ENCODE data around the gene CAPZB. TPM values are rescaled to one million over a fixed set of nuclear protein-coding genes. Genes with fewer than 3 reads are reported as not detected.

The CAPZB gene
- total RNA-seq, 4 donors from 2014 or later = 84.7 to 124 (median 103) TPM

DNA sequence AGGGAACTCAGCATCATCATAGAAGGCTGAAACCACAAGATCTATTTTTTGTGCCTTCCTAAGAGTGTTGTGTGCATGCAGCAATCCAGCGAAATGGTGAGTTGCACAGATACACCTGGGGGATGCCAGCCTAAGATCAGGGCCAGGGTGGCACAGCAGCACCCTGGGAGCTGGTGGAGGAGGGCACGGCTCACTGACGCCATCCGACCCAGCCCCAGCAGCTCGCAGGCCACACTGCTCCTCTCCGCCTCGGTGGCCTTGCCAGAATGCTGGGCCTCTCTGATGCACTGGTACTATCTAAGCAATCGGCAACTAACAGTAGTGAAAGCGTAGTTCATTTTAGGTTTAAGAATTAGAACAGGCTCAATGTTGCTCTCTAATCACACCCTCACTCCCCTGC, 37.8 kb downstream of the CAPZB start:
- no peak for DNase-seq (ENCODE audit: low spot score in 2 of 2)
- no peak overlapping the region for H3K4me3 ChIP-seq (ENCODE audit: low read depth, poor library complexity, severe bottlenecking)
- 72 to 75% methylated on average over 9 of the region's 9 CpGs for WGBS, 2 donors
- TF ChIP-seq, protein P1, sequence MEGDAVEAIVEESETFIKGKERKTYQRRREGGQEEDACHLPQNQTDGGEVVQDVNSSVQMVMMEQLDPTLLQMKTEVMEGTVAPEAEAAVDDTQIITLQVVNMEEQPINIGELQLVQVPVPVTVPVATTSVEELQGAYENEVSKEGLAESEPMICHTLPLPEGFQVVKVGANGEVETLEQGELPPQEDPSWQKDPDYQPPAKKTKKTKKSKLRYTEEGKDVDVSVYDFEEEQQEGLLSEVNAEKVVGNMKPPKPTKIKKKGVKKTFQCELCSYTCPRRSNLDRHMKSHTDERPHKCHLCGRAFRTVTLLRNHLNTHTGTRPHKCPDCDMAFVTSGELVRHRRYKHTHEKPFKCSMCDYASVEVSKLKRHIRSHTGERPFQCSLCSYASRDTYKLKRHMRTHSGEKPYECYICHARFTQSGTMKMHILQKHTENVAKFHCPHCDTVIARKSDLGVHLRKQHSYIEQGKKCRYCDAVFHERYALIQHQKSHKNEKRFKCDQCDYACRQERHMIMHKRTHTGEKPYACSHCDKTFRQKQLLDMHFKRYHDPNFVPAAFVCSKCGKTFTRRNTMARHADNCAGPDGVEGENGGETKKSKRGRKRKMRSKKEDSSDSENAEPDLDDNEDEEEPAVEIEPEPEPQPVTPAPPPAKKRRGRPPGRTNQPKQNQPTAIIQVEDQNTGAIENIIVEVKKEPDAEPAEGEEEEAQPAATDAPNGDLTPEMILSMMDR (IDR thresholded peaks at IDR 0.05) = no peak
- TF ChIP-seq POLR2A (IDR thresholded peaks at IDR 0.05) = no peak
- intact Hi-C loops (cut with DNase I; ENCODE audit: low total_unique reads) = loop anchor here (5.0 kb wide), 1 partner anchor 1805 kb away; no protein-coding TSS in a partner anchor

DNA sequence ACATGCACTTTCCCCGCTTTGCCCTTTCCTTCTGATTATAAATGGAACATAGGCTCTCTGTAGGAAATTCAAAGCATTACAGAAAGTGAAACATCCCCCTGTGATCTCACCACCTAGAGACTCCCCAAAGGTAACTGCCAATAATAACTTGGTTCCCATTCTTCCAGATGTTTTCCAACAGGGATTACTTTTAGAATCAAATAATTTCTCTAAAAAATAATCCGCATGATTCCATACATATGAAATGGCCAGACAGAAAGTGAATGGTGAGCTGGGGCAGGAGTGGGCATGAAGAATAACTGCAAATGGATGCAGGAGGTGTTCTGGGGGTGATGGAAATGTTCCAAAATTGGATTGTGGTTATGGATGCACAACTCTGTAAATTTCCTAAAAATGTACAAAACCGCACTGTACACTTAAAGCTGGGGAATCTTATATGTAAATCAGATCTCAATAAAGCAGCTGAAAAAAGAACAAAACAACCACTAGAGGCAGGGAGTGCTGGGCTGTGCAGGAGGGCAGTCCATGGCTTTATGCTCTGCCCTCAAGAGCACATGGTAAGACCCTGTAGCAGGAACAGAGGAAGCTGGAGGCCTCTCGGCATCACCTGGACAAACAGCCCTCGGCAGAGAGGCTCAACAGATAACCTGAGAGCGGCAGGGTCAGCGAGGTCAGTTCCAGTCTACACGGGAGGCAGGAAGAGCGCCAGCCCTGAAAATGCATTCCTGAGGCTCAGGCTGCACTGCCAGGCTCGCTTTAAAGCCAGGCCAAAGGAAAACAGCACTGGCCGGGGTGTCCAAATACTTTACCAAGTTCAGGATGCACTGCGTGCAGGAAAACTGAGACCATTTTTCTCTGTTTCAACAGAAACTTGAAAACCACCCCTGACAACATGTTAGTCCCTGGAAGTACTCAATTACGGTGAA, 39.7 kb downstream of the CAPZB start:
- peak in 1 of 2 donors; percentile 87 for DNase-seq (ENCODE audit: low spot score in 2 of 2)
- WGBS, 2 donors = 29 to 41% methylated on average over 13 of the region's 13 CpGs
- H3K4me3 ChIP-seq (ENCODE audit: low read depth, poor library complexity, severe bottlenecking) = no peak overlapping the region
- TF ChIP-seq, protein P1 (IDR thresholded peaks at IDR 0.05) = no peak
- TF ChIP-seq POLR2A (IDR thresholded peaks at IDR 0.05) = no peak
- intact Hi-C loops (cut with DNase I; ENCODE audit: low total_unique reads) = loop anchor here (5.0 kb wide), 1 partner anchor 1807 kb away; no protein-coding TSS in a partner anchor

DNA sequence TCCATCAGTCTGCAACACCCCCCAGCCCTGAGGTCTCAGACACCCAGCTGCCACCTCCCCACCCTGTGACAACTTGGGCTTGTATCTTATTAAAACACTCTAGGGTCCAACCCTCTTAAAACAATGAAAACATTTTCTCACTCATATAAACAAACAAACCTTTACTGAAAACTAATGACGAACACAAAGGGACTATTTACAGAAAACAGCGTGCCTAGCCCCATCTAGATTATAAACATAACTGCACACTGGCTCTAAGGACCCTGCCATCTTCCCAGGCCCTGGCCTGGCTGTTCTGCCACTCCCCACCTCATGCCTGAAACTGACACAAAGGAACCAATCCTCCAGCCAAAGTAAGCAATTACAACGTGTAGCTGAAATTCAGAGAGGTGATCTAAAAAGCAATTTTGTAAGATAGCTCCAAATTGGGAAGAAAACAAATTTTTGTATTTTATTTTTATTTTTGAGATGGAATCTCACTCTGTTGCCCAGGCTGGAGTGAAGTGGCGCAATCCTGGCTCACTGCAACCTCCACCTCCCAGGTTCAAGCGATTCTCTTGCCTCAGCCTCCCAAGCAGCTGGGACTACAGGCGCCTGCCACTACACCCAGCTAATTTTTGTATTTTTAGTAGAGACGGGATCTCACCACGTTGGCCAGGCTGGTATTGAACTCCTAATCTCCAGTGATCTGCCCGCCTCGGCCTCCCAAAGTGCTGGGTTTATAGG, 40.9 kb downstream of the CAPZB start:
- TF ChIP-seq, protein P1 (IDR thresholded peaks at IDR 0.05) = no peak
- no peak for TF ChIP-seq POLR2A (IDR thresholded peaks at IDR 0.05)
- intact Hi-C loops (cut with DNase I; ENCODE audit: low total_unique reads) = loop anchor here (5.0 kb wide), 1 partner anchor 1808 kb away; no protein-coding TSS in a partner anchor

DNA sequence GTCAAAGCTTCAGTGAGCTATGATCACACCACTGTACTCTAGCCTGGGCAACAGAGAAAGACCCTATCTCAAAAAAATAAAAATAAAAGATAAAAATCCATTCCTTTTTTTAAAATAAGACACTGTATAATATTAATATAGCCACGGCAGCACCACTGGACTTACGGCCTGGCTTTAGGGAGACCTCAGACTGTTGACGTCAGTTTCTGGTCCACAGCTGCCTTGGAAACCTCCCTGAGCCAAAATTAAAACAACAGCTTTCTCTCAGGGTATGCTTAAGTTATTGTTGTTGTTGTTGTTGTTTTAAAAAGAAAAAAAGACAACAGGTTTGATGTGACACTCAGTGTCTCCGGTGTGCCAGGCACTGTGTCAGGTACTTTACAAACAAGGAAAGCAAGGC, 42.0 kb downstream of the CAPZB start:
- intact Hi-C loops (cut with DNase I; ENCODE audit: low total_unique reads) = no loop called here
- 62 to 66% methylated on average over 4 of the region's 4 CpGs for WGBS, 2 donors
- DNase-seq (ENCODE audit: low spot score in 2 of 2) = no peak
- TF ChIP-seq POLR2A (IDR thresholded peaks at IDR 0.05) = no peak
- TF ChIP-seq, protein P1 (IDR thresholded peaks at IDR 0.05) = no peak
- no peak overlapping the region for H3K4me3 ChIP-seq (ENCODE audit: low read depth, poor library complexity, severe bottlenecking)

More for the DNA sequence above, 40.9 kb downstream of the CAPZB start:
- no peak for DNase-seq (ENCODE audit: low spot score in 2 of 2)
- H3K4me3 ChIP-seq (ENCODE audit: low read depth, poor library complexity, severe bottlenecking) = no peak overlapping the region
- whole genome bisulfite sequencing, 2 donors = 76 to 77% methylated on average over 10 of the region's 10 CpGs

DNA sequence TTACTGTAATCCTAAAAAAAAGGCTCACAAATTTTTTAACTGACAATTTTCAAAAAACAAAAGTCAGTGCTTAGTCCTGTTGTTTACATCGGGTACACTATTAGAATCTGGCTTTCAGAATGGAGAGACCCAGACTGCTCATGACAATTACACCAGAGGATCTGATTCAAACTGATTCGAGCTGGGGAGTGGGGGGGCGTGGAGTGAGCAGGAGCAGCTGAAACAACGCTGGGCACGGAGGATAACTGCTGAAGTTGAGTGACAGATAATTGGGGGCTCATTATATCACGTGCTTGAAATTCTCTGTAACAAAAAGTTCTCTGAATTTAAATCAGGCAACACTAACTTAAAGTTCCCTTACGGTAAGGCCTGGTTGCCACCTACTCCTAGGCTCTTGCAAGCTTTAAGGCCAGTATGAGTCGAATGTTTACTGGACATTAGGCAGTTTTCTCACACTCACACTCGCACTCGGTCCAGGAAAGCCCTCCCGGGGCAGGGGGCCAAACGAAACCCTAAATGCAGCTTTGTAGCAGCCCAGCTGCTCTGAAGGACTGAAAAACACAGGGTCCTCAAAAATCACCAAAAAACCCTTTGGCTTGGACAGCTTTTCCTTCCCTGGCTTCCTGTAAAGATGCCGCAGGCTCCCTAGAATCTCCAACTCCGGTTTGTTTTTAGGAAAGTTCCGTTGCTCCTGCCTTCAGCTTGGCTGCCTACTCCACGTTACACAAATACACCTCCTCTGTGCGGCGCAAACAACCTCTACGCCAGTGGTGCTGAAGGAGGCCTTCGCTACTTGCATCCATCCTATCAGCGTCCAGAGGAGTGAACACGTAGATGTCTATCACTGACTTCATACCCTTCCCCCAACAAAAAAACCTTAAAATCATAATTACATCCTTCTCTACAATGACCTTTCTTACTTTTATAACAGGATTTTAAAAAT, 42.9 kb downstream of the CAPZB start:
- no peak overlapping the region for H3K4me3 ChIP-seq (ENCODE audit: low read depth, poor library complexity, severe bottlenecking)
- TF ChIP-seq, protein P1 (IDR thresholded peaks at IDR 0.05) = no peak
- TF ChIP-seq POLR2A (IDR thresholded peaks at IDR 0.05) = no peak
- WGBS, 2 donors = 72 to 77% methylated on average over 22 of the region's 22 CpGs
- no peak for DNase-seq (ENCODE audit: low spot score in 2 of 2)
- intact Hi-C loops (cut with DNase I; ENCODE audit: low total_unique reads) = no loop called here

All from lower leg skin (tissue), 4 donors.